Stimulated activated CD8-positive, alpha-beta memory T cell treated with anti-CD3 and anti-CD28 coated beads, Interleukin-15, amount 100 ng/mL, for 4 hours (primary cell): ENCODE measurements around the gene FAM193B.

Experiments
- DNase-seq, 2 donors: peaks; one replicate each; pipeline ENCODE4 v3.0.0-alpha.2; 2020; ENCODE audit warnings: low read depth in 2 of 2

FAM193B gene

GRCh38 chr5:177554474-177555111 is at the start of gene FAM193B:
TSS of gene FAM193B (minus strand) at chr5:177554563. CDS start at chr5:177554458, 105 bp downstream.
- DNase-seq = peak; percentile 86 to 89

- no peak for DNase-seq
Observed at GRCh38 chr5:177604116-177604521, 49.8 kb upstream of the FAM193B start.

- no peak for DNase-seq
Observed at GRCh38 chr5:177603631-177604030, 49.3 kb upstream of the FAM193B start.

- DNase-seq = no peak
Observed at GRCh38 chr5:177602458-177602830, 48.1 kb upstream of the FAM193B start.

GRCh38 chr5:177601577-177602457 is 47.5 kb upstream of the FAM193B start:
- DNase-seq = no peak

GRCh38 chr5:177601126-177601525 is 46.8 kb upstream of the FAM193B start:
- DNase-seq = no peak

GRCh38 chr5:177600508-177601018 is 46.2 kb upstream of the FAM193B start:
- DNase-seq = no peak

GRCh38 chr5:177599731-177600507 is 45.6 kb upstream of the FAM193B start, which contains the start of gene B4GALT7:
TSS of gene B4GALT7 (plus strand) at chr5:177600132. CDS start at chr5:177600211, 79 bp downstream.
- peak; percentile 56 to 78 for DNase-seq

GRCh38 chr5:177598477-177598876 is 44.1 kb upstream of the FAM193B start:
- DNase-seq = no peak

- DNase-seq = no peak
Observed at GRCh38 chr5:177596775-177597238, 42.4 kb upstream of the FAM193B start.

GRCh38 chr5:177595991-177596774 is 41.8 kb upstream of the FAM193B start:
- no peak for DNase-seq

GRCh38 chr5:177595026-177595585 is 40.7 kb upstream of the FAM193B start:
- no peak for DNase-seq

- DNase-seq = no peak
Observed at GRCh38 chr5:177594071-177594470, 39.7 kb upstream of the FAM193B start.

- no peak for DNase-seq
Observed at GRCh38 chr5:177593511-177593910, 39.1 kb upstream of the FAM193B start.

- no peak for DNase-seq
Observed at GRCh38 chr5:177592905-177593304, 38.5 kb upstream of the FAM193B start.

- peak; percentile 76 to 82 for DNase-seq
Observed at GRCh38 chr5:177592010-177592834, 37.9 kb upstream of the FAM193B start, which contains the start of gene TMED9. TSS of gene TMED9 (plus strand) at chr5:177592203. CDS start at chr5:177592215, 12 bp downstream.

- no peak for DNase-seq
Observed at GRCh38 chr5:177591690-177592009, 37.3 kb upstream of the FAM193B start.

- DNase-seq = no peak
Observed at GRCh38 chr5:177590406-177590805, 36.0 kb upstream of the FAM193B start.

GRCh38 chr5:177588413-177588909 is 34.1 kb upstream of the FAM193B start:
- no peak for DNase-seq

GRCh38 chr5:177578316-177578715 is 24.0 kb upstream of the FAM193B start:
- DNase-seq = no peak
